ENCODE measurements around the gene AP1AR.

DNA sequence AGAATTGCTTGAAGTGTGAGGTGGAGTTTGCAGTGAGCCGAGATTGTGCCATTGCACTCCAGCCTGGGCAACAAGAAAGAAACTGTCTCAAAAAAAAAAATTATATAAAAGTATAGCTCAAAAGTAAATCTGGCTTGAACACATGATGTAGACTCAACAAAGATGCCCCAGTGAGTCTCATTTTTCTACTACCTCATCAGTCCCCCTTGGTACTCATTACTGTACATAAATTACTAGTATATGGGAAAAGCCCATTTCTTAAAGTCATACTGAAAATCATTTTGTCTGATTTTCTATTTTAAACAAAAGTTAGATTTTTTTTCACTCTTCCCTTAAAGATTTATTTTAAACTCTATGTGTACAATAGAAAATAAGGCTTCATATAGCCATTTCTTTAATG is 47.1 kb upstream of the AP1AR start:
- TF ChIP-seq, protein P1, sequence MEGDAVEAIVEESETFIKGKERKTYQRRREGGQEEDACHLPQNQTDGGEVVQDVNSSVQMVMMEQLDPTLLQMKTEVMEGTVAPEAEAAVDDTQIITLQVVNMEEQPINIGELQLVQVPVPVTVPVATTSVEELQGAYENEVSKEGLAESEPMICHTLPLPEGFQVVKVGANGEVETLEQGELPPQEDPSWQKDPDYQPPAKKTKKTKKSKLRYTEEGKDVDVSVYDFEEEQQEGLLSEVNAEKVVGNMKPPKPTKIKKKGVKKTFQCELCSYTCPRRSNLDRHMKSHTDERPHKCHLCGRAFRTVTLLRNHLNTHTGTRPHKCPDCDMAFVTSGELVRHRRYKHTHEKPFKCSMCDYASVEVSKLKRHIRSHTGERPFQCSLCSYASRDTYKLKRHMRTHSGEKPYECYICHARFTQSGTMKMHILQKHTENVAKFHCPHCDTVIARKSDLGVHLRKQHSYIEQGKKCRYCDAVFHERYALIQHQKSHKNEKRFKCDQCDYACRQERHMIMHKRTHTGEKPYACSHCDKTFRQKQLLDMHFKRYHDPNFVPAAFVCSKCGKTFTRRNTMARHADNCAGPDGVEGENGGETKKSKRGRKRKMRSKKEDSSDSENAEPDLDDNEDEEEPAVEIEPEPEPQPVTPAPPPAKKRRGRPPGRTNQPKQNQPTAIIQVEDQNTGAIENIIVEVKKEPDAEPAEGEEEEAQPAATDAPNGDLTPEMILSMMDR (IDR thresholded peaks at IDR 0.05) = no peak
- TF ChIP-seq POLR2A (IDR thresholded peaks at IDR 0.05) = no peak
- no peak for TF ChIP-seq EP300 (IDR thresholded peaks at IDR 0.05)

Measured in tibial nerve (tissue), 4 donors.